ENCODE results near the gene ITGA11. TPM values are rescaled to one million over a fixed set of nuclear protein-coding genes. Genes with fewer than 3 reads are reported as not detected.

The ITGA11 gene
- total and polyA plus RNA-seq, 2 donors, result 0.21 to 0.47 TPM

DNA sequence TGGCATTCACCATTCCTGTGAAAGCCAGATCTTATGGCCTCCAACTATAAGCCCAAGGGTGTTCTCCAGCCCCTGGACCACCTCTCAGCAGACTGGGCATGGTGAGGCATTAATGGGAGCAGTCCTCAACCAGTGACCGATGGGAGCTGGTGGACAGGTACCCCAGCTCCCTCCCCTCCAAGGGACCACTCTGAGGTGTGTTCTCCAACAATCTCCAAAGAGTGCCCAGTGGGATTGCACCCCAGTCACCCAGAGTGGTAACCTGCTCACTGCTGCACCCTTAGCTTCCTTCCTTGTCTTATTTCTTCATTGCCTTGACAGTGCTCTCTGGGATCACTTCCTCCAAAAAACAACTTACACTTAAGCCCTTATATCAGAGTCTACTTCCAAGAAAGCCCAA lies 8.2 kb upstream of the ITGA11 start:
- Histone ChIP-seq H3K4me3 (ENCODE audit: low read length in 2 of 2) (no peak overlapping the region), H3K27ac (ENCODE audit: low read depth in 1 of 2, low read length in 1 of 2) (no peak overlapping the region), H3K36me3 (ENCODE audit: control insufficient read depth in 2 of 2, insufficient read depth in 2 of 2, low read length in 1 of 2) (no peaks in the 10 kb centered on the region), H3K27me3 (ENCODE audit: control insufficient read depth in 2 of 2, insufficient read depth in 1 of 2, low read length in 1 of 2) (peaks cover 0 to 13% of the 10 kb centered on the region in 2 donors), H3K9me3 (ENCODE audit: control insufficient read depth in 2 of 2, insufficient read depth in 1 of 2, low read length in 1 of 2) (no peaks in the 10 kb centered on the region), H3K4me1 (ENCODE audit: control insufficient read depth in 2 of 2, insufficient read depth in 2 of 2, low read length in 2 of 2) (no peaks in the 10 kb centered on the region)
- WGBS, result 100% methylated on average over 1 of the region's 1 CpG
- DNase-seq (ENCODE audit: low read depth in 6 of 9, low spot score in 9 of 9), result no peak

DNA sequence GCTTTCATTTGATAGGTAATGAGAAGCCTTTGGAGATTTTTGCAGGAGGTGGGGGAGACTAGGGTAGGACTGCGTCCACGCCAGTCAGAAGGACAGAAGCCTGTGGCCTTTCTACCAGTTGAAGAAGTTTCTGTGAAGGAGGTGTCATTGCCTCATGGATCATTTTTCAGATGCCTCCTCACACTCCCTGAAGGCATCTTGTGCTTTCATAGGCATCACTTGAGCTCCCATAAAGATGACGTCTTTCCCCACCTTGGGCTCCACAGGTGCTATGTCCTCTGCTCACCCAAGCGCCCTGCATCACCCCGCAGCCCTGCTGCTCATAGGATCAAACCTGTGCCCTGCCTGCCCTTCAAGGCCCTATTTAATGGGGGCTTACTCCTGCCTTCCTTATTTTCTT lies 7.5 kb upstream of the ITGA11 start:
- H3K27ac ChIP-seq (ENCODE audit: low read depth in 1 of 2, low read length in 1 of 2), result no peak overlapping the region
- H3K27me3 ChIP-seq (ENCODE audit: control insufficient read depth in 2 of 2, insufficient read depth in 1 of 2, low read length in 1 of 2), result peaks cover 0 to 13% of the 10 kb centered on the region in 2 donors
- H3K4me3 ChIP-seq (ENCODE audit: low read length in 2 of 2), result no peak overlapping the region
- DNase-seq (ENCODE audit: low read depth in 6 of 9, low spot score in 9 of 9), result no peak
- no peaks in the 10 kb centered on the region for H3K4me1 ChIP-seq (ENCODE audit: control insufficient read depth in 2 of 2, insufficient read depth in 2 of 2, low read length in 2 of 2)
- no peaks in the 10 kb centered on the region for H3K9me3 ChIP-seq (ENCODE audit: control insufficient read depth in 2 of 2, insufficient read depth in 1 of 2, low read length in 1 of 2)
- no peaks in the 10 kb centered on the region for H3K36me3 ChIP-seq (ENCODE audit: control insufficient read depth in 2 of 2, insufficient read depth in 2 of 2, low read length in 1 of 2)
- 98% methylated on average over 5 of the region's 5 CpGs for WGBS

GRCh38 chr15:68436680-68437079 lies 4.7 kb upstream of the ITGA11 start:
- Histone ChIP-seq H3K4me1 (ENCODE audit: control insufficient read depth in 2 of 2, insufficient read depth in 2 of 2, low read length in 2 of 2) (peaks cover 0 to under 1% of the 10 kb centered on the region in 2 donors), H3K9me3 (ENCODE audit: control insufficient read depth in 2 of 2, insufficient read depth in 1 of 2, low read length in 1 of 2) (no peaks in the 10 kb centered on the region), H3K27ac (ENCODE audit: low read depth in 1 of 2, low read length in 1 of 2) (no peak overlapping the region), H3K27me3 (ENCODE audit: control insufficient read depth in 2 of 2, insufficient read depth in 1 of 2, low read length in 1 of 2) (peaks cover 15 to 38% of the 10 kb centered on the region in 2 donors), H3K36me3 (ENCODE audit: control insufficient read depth in 2 of 2, insufficient read depth in 2 of 2, low read length in 1 of 2) (no peaks in the 10 kb centered on the region), H3K4me3 (ENCODE audit: low read length in 2 of 2) (no peak overlapping the region)
- no peak for DNase-seq (ENCODE audit: low read depth in 6 of 9, low spot score in 9 of 9)
- 97% methylated on average over 1 of the region's 1 CpG for WGBS

DNA sequence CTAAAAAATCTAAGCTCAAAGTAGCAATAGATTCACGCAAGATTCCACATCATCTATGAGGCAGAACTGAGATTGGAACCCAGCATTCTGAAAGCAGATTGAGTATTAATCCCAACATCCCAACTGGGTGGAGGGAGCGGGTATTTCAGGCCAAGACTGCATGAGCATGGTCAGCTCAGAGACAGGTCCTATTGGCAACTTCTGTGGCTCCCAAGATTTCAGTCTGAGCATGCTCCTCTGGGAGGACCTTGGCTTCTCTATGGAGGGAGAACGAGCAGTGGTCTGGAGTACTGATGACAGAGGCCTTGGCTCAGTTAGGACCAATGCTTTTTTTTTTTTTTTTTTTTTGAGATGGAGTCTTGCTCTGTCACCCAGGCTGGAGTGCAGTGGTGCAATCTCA lies 4.0 kb upstream of the ITGA11 start:
- WGBS, result 80% methylated on average over 3 of the region's 3 CpGs
- Histone ChIP-seq H3K4me1 (ENCODE audit: control insufficient read depth in 2 of 2, insufficient read depth in 2 of 2, low read length in 2 of 2) (peaks cover 0 to 4% of the 10 kb centered on the region in 2 donors), H3K9me3 (ENCODE audit: control insufficient read depth in 2 of 2, insufficient read depth in 1 of 2, low read length in 1 of 2) (no peaks in the 10 kb centered on the region), H3K4me3 (ENCODE audit: low read length in 2 of 2) (no peak overlapping the region), H3K36me3 (ENCODE audit: control insufficient read depth in 2 of 2, insufficient read depth in 2 of 2, low read length in 1 of 2) (no peaks in the 10 kb centered on the region), H3K27me3 (ENCODE audit: control insufficient read depth in 2 of 2, insufficient read depth in 1 of 2, low read length in 1 of 2) (peaks cover 22 to 44% of the 10 kb centered on the region in 2 donors), H3K27ac (ENCODE audit: low read depth in 1 of 2, low read length in 1 of 2) (no peak overlapping the region)
- DNase-seq (ENCODE audit: low read depth in 6 of 9, low spot score in 9 of 9), result no peak

GRCh38 chr15:68434021-68434420 lies 2.1 kb upstream of the ITGA11 start:
- Histone ChIP-seq H3K27ac (ENCODE audit: low read depth in 1 of 2, low read length in 1 of 2) (no peak overlapping the region), H3K36me3 (ENCODE audit: control insufficient read depth in 2 of 2, insufficient read depth in 2 of 2, low read length in 1 of 2) (no peaks in the 10 kb centered on the region), H3K4me1 (ENCODE audit: control insufficient read depth in 2 of 2, insufficient read depth in 2 of 2, low read length in 2 of 2) (peaks cover 0 to 4% of the 10 kb centered on the region in 2 donors), H3K9me3 (ENCODE audit: control insufficient read depth in 2 of 2, insufficient read depth in 1 of 2, low read length in 1 of 2) (no peaks in the 10 kb centered on the region), H3K4me3 (ENCODE audit: low read length in 2 of 2) (no peak overlapping the region), H3K27me3 (ENCODE audit: control insufficient read depth in 2 of 2, insufficient read depth in 1 of 2, low read length in 1 of 2) (peaks cover 34 to 63% of the 10 kb centered on the region in 2 donors)
- no peak for DNase-seq (ENCODE audit: low read depth in 6 of 9, low spot score in 9 of 9)
- 83% methylated on average over 6 of the region's 6 CpGs for WGBS

DNA sequence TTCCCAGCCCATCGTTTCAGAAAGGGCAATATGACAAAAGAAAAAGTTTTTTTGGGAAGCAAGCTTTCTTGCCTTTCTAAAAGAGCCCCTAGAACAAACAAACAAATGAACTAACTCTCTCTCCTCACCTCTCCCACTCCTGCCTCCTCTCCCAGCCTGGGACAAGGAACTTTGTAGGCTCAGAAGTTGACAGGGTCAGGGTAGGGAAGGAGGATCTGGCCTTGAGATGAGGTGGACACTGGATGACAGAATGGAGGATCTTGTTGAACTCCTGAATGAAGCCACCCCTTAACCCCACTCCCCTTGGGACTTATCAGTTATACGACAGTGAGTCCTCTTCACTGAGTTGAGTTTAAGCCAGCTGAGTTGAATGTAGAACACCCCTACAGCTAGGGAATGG lies 1.6 kb upstream of the ITGA11 start:
- Histone ChIP-seq H3K4me3 (ENCODE audit: low read length in 2 of 2) (no peak overlapping the region), H3K27me3 (ENCODE audit: control insufficient read depth in 2 of 2, insufficient read depth in 1 of 2, low read length in 1 of 2) (peaks cover 34 to 67% of the 10 kb centered on the region in 2 donors), H3K27ac (ENCODE audit: low read depth in 1 of 2, low read length in 1 of 2) (no peak overlapping the region), H3K36me3 (ENCODE audit: control insufficient read depth in 2 of 2, insufficient read depth in 2 of 2, low read length in 1 of 2) (no peaks in the 10 kb centered on the region), H3K9me3 (ENCODE audit: control insufficient read depth in 2 of 2, insufficient read depth in 1 of 2, low read length in 1 of 2) (no peaks in the 10 kb centered on the region), H3K4me1 (ENCODE audit: control insufficient read depth in 2 of 2, insufficient read depth in 2 of 2, low read length in 2 of 2) (peaks cover 0 to 4% of the 10 kb centered on the region in 2 donors)
- WGBS, result 84% methylated on average over 2 of the region's 2 CpGs
- no peak for DNase-seq (ENCODE audit: low read depth in 6 of 9, low spot score in 9 of 9)

DNA sequence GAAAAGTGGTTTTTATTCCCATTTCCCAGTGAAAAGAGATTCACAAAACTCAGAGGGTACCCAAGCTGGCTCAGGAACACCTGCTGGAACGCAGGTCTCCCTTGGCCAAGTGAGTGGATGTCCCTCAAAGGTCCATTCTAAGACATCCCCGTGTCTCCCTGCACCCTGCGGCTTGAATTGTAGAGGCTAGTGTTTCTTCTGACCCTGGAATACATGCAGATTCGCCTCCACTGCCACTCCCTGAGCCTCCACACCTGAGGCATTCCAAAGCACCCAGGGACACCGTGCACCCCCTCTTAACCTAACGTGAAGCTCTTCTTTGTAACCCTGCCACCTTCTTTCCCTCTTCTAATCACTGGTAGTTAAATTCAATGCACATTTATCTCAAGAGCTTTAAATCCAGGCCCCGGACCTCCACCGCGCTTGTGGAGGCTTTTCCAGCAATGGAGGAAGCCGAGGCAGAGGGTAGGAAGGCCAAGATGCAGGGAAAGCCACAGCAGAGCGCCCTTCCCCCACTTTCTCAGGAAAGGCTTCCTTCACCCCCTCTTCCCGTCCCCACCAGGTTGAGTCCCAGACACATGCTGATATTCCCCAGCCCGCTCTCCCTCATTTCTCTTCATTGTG lies 590 bp upstream of the ITGA11 start:
- WGBS, result 70% methylated on average over 13 of the region's 13 CpGs
- no peaks in the 10 kb centered on the region for H3K9me3 ChIP-seq (ENCODE audit: control insufficient read depth in 2 of 2, insufficient read depth in 1 of 2, low read length in 1 of 2)
- peaks cover 34 to 69% of the 10 kb centered on the region in 2 donors for H3K27me3 ChIP-seq (ENCODE audit: control insufficient read depth in 2 of 2, insufficient read depth in 1 of 2, low read length in 1 of 2)
- no peak overlapping the region for H3K4me3 ChIP-seq (ENCODE audit: low read length in 2 of 2)
- DNase-seq (ENCODE audit: low read depth in 6 of 9, low spot score in 9 of 9), result no peak
- H3K4me1 ChIP-seq (ENCODE audit: control insufficient read depth in 2 of 2, insufficient read depth in 2 of 2, low read length in 2 of 2), result peaks cover 0 to 4% of the 10 kb centered on the region in 2 donors
- H3K27ac ChIP-seq (ENCODE audit: low read depth in 1 of 2, low read length in 1 of 2), result no peak overlapping the region
- no peaks in the 10 kb centered on the region for H3K36me3 ChIP-seq (ENCODE audit: control insufficient read depth in 2 of 2, insufficient read depth in 2 of 2, low read length in 1 of 2)

- WGBS, result 5% methylated on average over 69 of the region's 69 CpGs
- Histone ChIP-seq H3K4me1 (ENCODE audit: control insufficient read depth in 2 of 2, insufficient read depth in 2 of 2, low read length in 2 of 2) (peaks cover 0 to 4% of the 10 kb centered on the region in 2 donors), H3K9me3 (ENCODE audit: control insufficient read depth in 2 of 2, insufficient read depth in 1 of 2, low read length in 1 of 2) (no peaks in the 10 kb centered on the region), H3K27ac (ENCODE audit: low read depth in 1 of 2, low read length in 1 of 2) (no peak overlapping the region), H3K36me3 (ENCODE audit: control insufficient read depth in 2 of 2, insufficient read depth in 2 of 2, low read length in 1 of 2) (no peaks in the 10 kb centered on the region), H3K27me3 (ENCODE audit: control insufficient read depth in 2 of 2, insufficient read depth in 1 of 2, low read length in 1 of 2) (peaks cover 34 to 62% of the 10 kb centered on the region in 2 donors), H3K4me3 (ENCODE audit: low read length in 2 of 2) (no peak overlapping the region)
- DNase-seq (ENCODE audit: low read depth in 6 of 9, low spot score in 9 of 9), result no peak
Observed at GRCh38 chr15:68431037-68431791, 749 bp downstream of the ITGA11 start.

GRCh38 chr15:68430471-68431036 lies 1.4 kb downstream of the ITGA11 start:
- Histone ChIP-seq H3K9me3 (ENCODE audit: control insufficient read depth in 2 of 2, insufficient read depth in 1 of 2, low read length in 1 of 2) (no peaks in the 10 kb centered on the region), H3K27ac (ENCODE audit: low read depth in 1 of 2, low read length in 1 of 2) (no peak overlapping the region), H3K27me3 (ENCODE audit: control insufficient read depth in 2 of 2, insufficient read depth in 1 of 2, low read length in 1 of 2) (peaks cover 34 to 62% of the 10 kb centered on the region in 2 donors), H3K36me3 (ENCODE audit: control insufficient read depth in 2 of 2, insufficient read depth in 2 of 2, low read length in 1 of 2) (no peaks in the 10 kb centered on the region), H3K4me1 (ENCODE audit: control insufficient read depth in 2 of 2, insufficient read depth in 2 of 2, low read length in 2 of 2) (peaks cover 0 to 4% of the 10 kb centered on the region in 2 donors), H3K4me3 (ENCODE audit: low read length in 2 of 2) (no peak overlapping the region)
- DNase-seq (ENCODE audit: low read depth in 6 of 9, low spot score in 9 of 9), result no peak
- 72% methylated on average over 12 of the region's 12 CpGs for WGBS

Data from thymus (tissue), 11 donors.